ENCODE data around the gene CACNG8.

The CACNG8 gene

GRCh38 chr19:53965091-53965490 is 2.4 kb downstream of the CACNG8 start:
- DNase-seq: no peak

DNA sequence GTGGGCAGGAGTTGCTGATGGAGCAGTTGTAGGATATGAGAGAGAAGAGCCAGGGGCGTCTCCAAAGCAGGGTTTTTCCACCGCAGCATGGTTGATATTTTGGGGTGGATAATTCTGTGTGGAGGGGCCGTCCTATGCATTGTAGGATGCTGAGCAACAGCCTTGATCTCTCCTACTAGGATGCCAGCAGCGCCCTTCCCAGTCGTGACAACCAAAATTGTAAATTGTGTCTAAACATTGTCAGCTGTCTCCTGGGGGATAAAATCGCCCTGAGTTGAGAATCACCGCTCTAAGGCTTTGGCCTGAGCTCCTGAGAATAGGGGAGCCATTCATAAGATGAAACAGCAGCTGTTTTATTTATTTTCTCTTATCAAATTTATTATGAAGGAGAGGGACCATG is 4.2 kb downstream of the CACNG8 start:
- DNase-seq: no peak

DNA sequence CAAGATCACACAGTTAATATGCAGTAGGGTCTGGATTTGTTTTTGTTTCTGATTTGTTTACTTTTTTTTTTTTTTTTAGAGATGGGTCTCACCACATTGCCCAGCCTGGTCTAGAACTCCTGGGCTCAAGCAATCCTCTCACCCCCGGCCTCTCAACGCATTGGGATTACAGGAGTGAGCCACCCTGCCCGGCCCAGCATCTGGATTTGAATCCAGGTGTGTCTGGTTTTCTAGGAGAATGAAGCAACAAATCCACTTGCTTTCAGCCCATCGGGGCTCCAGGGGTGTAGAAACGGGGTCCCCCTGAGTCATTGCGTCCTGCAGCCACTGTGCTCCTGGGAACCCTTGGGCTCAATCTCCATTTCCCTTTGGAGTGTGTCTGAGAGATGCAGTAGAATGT is 6.6 kb downstream of the CACNG8 start:
- DNase-seq: no peak

GRCh38 chr19:53971673-53972072 is 8.9 kb downstream of the CACNG8 start:
- no peak for DNase-seq

DNA sequence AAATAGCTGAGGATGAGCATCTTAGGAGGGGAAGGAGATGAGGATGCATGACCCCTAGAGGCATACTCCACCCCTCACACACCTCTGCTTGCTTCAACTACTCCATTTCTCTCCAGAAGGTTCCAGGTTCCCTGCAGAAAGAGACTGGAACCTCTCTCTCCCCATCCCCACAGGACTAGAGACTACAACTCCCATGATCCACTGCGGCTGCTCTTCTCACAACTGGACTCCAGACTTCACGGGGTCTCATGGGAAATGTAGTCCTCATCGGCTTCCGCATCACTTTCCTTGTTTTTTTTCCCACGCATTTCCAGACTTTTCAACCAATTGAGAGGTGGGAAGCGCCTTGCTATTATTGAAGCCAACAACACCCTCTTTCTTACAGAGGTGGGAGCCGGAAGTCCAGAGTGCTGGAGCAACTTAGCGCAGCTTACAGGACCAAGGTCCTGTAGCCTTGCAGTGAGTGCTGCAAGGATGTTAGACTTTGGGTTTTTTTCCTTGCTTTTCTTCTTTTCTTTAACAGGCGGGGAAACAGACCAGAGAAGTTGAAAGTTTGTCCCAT is 14.8 kb downstream of the CACNG8 start:
- DNase-seq: peak; percentile 51

DNA sequence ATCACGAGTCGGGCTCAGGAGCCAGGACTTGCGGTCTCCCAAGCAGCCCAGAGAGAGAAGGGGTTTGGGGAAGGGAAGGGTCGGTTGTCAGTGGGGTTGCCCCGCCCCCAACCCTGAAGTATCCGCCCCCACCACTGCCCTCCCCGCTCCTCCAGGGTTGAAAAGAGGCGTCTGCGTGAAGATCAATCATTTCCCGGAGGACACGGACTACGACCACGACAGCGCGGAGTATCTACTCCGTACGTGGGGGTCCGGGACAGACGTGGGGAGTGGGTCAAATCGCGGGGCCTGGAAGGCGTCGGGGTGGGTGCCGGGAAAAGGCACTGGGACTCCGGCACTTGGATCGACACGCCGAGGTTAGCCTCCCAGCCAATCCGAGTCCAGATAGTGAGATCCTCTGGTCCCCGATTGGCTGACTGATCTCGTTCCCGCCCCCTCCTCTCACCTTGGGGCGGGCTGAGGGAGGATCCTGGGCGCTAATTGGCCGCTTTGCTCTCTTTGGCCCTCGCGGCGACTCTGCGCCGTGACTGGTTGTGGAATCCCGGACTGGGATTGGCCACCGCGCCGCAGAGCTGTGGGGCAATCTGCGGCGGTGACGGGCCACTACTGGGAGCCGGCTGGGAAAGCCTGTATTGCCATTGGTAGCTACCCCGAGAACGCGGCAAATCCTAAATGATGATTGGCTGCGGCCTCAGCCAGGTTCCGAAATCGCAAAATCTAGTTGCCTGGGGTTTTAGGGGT is 15.4 kb downstream of the CACNG8 start:
- DNase-seq: peak; percentile 73

DNA sequence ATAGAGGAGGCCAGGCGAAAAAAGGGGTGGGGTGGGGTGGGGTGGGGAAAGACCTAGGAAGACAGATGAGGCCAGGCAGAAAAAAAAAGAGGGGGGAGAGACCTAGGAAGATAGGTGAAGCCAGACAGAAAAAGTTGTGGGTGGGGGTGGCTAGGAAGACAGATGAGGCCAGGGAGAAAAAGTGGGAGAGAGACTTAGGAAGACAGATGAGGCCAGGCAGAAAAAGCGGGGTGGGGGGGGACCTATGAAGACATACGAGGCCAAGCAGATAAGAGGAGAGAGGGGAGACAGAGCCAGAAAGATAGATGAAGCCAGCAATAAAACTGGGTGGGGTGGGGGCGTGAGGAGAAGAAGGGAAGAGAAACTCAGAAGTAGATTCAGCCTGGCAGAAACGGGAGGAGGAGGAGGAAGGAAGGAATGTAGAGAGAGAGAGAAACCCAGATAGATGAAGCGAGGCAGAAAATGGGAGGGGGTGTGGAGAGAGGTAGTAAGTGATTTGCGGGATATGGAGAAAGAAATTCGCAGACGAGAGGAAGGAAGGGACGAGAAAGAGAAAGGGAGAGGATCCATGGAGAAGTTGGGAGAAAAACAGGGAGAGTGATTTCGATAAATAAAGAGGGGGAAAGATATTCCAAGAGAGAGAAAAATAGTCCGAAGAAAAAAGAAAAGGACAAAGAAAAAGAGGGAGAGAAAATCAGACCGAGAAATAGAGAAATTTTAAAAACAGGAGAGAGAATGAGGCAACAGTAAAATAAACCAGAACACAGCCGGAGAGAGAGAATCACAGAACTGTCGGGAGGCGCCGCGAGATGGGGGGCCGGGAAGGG is 16.5 kb downstream of the CACNG8 start:
- DNase-seq: no peak

GRCh38 chr19:53980539-53981375 is 18.0 kb downstream of the CACNG8 start:
- no peak for DNase-seq

GRCh38 chr19:53981376-53981951 is 18.7 kb downstream of the CACNG8 start:
- no peak for DNase-seq

GRCh38 chr19:53982001-53982451 is 19.3 kb downstream of the CACNG8 start:
- DNase-seq: no peak

DNA sequence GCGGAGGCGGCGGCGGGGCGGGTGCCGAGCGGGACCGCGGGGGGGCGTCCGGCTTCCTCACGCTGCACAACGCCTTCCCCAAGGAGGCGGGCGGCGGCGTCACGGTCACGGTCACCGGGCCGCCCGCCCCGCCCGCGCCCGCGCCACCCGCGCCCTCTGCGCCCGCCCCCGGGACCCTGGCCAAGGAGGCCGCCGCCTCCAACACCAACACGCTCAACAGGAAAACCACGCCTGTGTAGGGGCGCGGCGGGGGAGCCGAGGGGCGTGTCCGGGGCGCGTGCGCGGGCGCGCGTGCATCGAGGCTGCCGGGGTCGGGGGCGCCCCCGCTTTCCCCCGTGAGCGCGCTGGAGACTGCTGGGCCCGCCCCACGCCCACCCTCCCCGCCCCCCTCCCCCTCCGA is 19.9 kb downstream of the CACNG8 start:
- no peak for DNase-seq

DNA sequence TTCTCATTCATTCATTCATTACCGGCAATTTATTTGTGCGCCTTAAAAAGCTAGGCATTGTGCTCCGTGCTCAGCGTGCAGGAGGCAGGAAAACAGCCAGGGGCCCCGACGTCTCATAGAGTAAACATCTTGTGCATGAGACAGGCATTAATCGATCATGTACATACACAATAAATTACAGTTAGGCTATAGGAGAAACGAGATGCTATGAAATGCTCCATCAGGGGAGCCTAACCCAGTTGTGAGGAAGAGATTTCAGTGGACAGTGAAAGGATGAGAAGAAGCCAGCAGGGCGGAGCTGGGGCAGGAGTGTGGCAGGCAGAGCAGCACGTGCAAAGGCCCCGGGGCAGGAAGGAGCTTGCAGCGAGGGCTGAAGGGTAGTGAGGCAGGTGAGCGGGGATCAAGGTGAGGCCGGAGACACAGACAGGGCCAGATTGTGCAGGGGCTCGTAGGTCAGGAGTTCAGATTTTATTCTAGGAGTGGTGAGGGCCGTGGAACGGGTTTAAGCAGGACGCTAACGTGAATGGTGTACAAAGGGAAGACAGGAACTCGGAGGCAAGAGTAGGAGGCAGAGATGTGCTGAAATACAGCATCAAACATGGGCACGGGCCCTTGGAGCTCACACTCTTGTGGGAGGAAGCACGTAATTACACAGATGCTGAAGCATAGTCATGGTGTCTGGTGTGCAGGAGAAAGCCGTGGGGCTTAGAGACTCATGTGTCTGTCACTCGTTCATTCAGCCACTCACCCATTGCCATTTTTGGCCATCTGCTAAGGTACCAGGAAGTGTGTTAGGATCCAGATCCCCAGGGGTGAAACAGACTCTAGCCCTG is 20.9 kb downstream of the CACNG8 start:
- no peak for DNase-seq

GRCh38 chr19:53985863-53986262 is 23.1 kb downstream of the CACNG8 start:
- no peak for DNase-seq

GRCh38 chr19:53988981-53989380 is 26.2 kb downstream of the CACNG8 start:
- no peak for DNase-seq

DNA sequence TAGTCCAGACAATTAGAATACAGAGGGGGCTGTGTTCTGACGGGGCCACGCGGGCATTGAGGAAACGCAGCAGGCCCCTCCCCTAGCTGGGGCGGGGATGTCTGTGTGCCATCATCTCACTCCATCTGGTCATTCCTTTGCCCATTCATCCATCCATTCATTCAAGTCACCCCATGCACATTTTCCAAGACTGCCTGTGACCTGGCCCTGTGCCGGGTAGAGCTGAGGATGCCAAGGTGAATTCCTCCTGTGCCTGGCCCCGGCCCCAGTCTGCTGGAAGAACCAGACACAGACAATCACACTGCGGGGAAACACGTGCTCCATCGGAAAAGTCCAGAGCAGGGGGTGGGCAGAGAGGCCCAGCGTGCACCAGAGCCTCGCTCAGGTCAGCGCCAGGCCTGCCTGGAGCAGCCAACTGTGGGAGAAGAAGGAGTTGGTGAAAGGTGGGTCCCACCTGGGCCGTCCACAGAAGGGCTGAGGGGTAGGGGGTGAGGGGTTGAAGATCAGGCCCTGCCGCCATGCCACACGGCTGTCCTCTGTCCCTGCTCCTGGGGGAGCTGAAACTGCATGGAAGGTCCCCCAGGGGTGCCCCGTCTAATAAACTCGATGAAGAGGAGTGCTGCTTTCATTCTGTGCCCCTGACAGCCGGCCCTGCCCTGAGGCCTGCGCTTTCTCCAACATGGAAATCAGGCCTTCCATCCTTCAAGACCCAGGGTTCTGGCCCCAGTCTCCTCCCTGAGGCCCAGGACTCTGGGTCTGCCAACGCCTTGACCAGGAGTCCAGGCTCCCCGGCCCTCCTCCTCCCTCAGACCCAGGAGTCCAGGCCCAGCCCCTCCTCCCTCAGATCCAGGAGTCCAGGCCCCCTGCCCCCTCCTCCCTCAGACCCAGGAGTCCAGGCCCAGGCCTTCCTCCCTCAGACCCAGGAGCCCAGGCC is 27.1 kb downstream of the CACNG8 start:
- no peak for DNase-seq

GRCh38 chr19:53991224-53992113 is 28.7 kb downstream of the CACNG8 start, which contains the start of gene CACNG6:
Gene CACNG6, plus strand, starts transcription at chr19:53991637. Its CDS starts 1,241 bp downstream, at chr19:53992878.
- DNase-seq: no peak

DNA sequence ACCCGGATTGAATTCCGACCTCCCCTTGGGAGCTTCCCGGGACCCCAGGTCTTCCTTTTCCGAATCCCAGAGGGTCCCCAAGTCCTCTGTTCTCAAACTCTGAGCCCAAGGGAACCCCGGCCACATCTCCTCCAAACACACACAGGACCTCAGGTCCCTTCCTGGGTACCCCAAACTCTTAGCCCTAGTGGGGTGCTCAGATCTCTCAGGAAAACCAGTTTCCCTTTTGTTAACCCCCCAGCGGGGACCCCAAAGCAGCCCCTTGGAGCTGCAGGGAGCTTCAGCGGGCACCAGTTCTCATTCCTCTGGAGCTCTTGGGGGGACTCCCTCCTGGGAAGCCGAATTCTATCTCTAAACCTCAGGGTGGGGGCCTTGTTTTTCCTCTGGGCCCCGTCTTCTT is 29.5 kb downstream of the CACNG8 start:
- no peak for DNase-seq

DNA sequence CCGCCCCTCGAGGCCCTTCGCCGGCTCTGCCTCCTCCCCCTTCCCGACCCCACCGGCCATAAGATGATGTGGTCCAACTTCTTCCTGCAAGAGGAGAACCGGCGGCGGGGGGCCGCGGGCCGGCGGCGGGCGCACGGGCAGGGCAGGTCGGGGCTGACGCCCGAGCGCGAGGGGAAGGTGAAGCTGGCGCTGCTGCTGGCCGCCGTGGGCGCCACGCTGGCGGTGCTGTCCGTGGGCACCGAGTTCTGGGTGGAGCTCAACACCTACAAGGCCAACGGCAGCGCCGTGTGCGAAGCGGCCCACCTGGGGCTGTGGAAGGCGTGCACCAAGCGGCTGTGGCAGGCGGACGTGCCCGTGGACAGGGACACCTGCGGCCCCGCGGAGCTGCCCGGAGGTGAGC is 30.1 kb downstream of the CACNG8 start:
- no peak for DNase-seq

GRCh38 chr19:53993448-53993847 is 30.7 kb downstream of the CACNG8 start:
- no peak for DNase-seq
